Stimulated activated CD8-positive, alpha-beta memory T cell treated with anti-CD3 and anti-CD28 coated beads, Interleukin-4, amount 100 ng/mL, for 4 hours (primary cell): ENCODE measurements around the gene MIPEP.

Source experiments
- DNase-seq, 2 donors: peaks; one replicate each; pipeline ENCODE4 v3.0.0-alpha.2; 2020; ENCODE audit warnings: low read depth in 2 of 2, low spot score in 1 of 2

Gene MIPEP

GRCh38 chr13:23718996-23719395 is 170.2 kb downstream of the MIPEP start:
- no peak for DNase-seq

- no peak for DNase-seq
Observed at GRCh38 chr13:23716401-23716800, 172.8 kb downstream of the MIPEP start.

GRCh38 chr13:23715762-23716235 is 173.4 kb downstream of the MIPEP start:
- no peak for DNase-seq

GRCh38 chr13:23715092-23715761 is 174.0 kb downstream of the MIPEP start:
- DNase-seq: no peak

- DNase-seq: no peak
Observed at GRCh38 chr13:23714672-23715071, 174.5 kb downstream of the MIPEP start.

- no peak for DNase-seq
Observed at GRCh38 chr13:23711355-23711754, 177.8 kb downstream of the MIPEP start.

GRCh38 chr13:23710366-23710765 is 178.8 kb downstream of the MIPEP start:
- no peak for DNase-seq

- no peak for DNase-seq
Observed at GRCh38 chr13:23709536-23709935, 179.7 kb downstream of the MIPEP start.

- no peak for DNase-seq
Observed at GRCh38 chr13:23707674-23708073, 181.5 kb downstream of the MIPEP start.

- no peak for DNase-seq
Observed at GRCh38 chr13:23705583-23705982, 183.6 kb downstream of the MIPEP start.

- no peak for DNase-seq
Observed at GRCh38 chr13:23703246-23703860, 185.8 kb downstream of the MIPEP start.

GRCh38 chr13:23701636-23702035 is 187.6 kb downstream of the MIPEP start:
- DNase-seq: no peak

- no peak for DNase-seq
Observed at GRCh38 chr13:23701186-23701585, 188.0 kb downstream of the MIPEP start.

- no peak for DNase-seq
Observed at GRCh38 chr13:23699271-23699670, 189.9 kb downstream of the MIPEP start.

- DNase-seq: no peak
Observed at GRCh38 chr13:23697772-23698313, 191.4 kb downstream of the MIPEP start.

GRCh38 chr13:23696610-23697009 is 192.6 kb downstream of the MIPEP start:
- no peak for DNase-seq

- peak; percentile 21 to 36 for DNase-seq
Observed at GRCh38 chr13:23695711-23696464, 193.3 kb downstream of the MIPEP start.

- no peak for DNase-seq
Observed at GRCh38 chr13:23695196-23695595, 194.0 kb downstream of the MIPEP start.

GRCh38 chr13:23692816-23693215 is 196.4 kb downstream of the MIPEP start:
- no peak for DNase-seq

- DNase-seq: no peak
Observed at GRCh38 chr13:23690668-23691067, 198.5 kb downstream of the MIPEP start.

- no peak for DNase-seq
Observed at GRCh38 chr13:23688336-23688735, 200.9 kb downstream of the MIPEP start.

GRCh38 chr13:23687614-23688013 is 201.6 kb downstream of the MIPEP start:
- no peak for DNase-seq
